GM19324 (cell line): ENCODE data around the gene MYO7A.

Source experiments
- ATAC-seq: cut with Tn5 transposase; IDR thresholded peaks from one replicate; pipeline ENCODE4 v1.9.1; 2021; ENCODE audit warnings: mild to moderate bottlenecking, moderate library complexity; ENCODE audit not compliant: unreplicated experiment, low FRiP score

MYO7A gene

GRCh38 chr11:77195071-77195755 is 67.2 kb downstream of the MYO7A start:
- ATAC-seq, result no peak

GRCh38 chr11:77196961-77197360 is 68.9 kb downstream of the MYO7A start:
- ATAC-seq, result no peak

GRCh38 chr11:77197626-77198320 is 69.7 kb downstream of the MYO7A start:
- no peak for ATAC-seq

- no peak for ATAC-seq
Observed at GRCh38 chr11:77198440-77198849, 70.4 kb downstream of the MYO7A start.

GRCh38 chr11:77199137-77199745 is 71.2 kb downstream of the MYO7A start:
- no peak for ATAC-seq

- no peak for ATAC-seq
Observed at GRCh38 chr11:77200351-77201268, 72.6 kb downstream of the MYO7A start.

GRCh38 chr11:77201370-77201769 is 73.3 kb downstream of the MYO7A start:
- ATAC-seq, result no peak

GRCh38 chr11:77201991-77202841 is 74.2 kb downstream of the MYO7A start:
- no peak for ATAC-seq

- ATAC-seq, result no peak
Observed at GRCh38 chr11:77202941-77203900, 75.2 kb downstream of the MYO7A start.

- ATAC-seq, result no peak
Observed at GRCh38 chr11:77203901-77204753, 76.1 kb downstream of the MYO7A start.

- no peak for ATAC-seq
Observed at GRCh38 chr11:77204754-77205466, 76.9 kb downstream of the MYO7A start.

- ATAC-seq, result no peak
Observed at GRCh38 chr11:77205467-77206263, 77.6 kb downstream of the MYO7A start.

GRCh38 chr11:77206264-77207018 is 78.4 kb downstream of the MYO7A start:
- ATAC-seq, result no peak

- ATAC-seq, result no peak
Observed at GRCh38 chr11:77207019-77207485, 79.0 kb downstream of the MYO7A start.

GRCh38 chr11:77207618-77208313 is 79.7 kb downstream of the MYO7A start:
- ATAC-seq, result no peak
